HepG2 (cell line): ENCODE results near the gene C20orf204. TPM values are rescaled to one million over a fixed set of nuclear protein-coding genes. Genes with fewer than 3 reads are reported as not detected.
A peak's percentile ranks its signal among the peaks of the same experiment; 100 is the strongest.

Source experiments
- BRD4 ChIP-seq: sonication (generic); formaldehyde crosslinking; IDR thresholded peaks from 2 replicates; pipeline ENCODE4 v1.4.0; 2020; ENCODE audit warnings: missing genetic modification reagents
- CREM ChIP-seq, 2 experiments: sonication (generic) in 1 of 2; formaldehyde crosslinking in 1 of 2; IDR thresholded peaks; 2 replicates each; pipeline versions ENCODE4 v1.4.0 to v1.6.1; 2016 to 2020; ENCODE audit warnings: antibody characterized with exemption in 1 of 2, mild to moderate bottlenecking in 1 of 2, missing genetic modification reagents in 1 of 2
- IKZF5 ChIP-seq: IDR thresholded peaks from 2 replicates; pipeline ENCODE4 v1.6.1; 2018; ENCODE audit warnings: missing genetic modification reagents, mild to moderate bottlenecking, missing compliant biosample characterization
- NCOA1 ChIP-seq: sonication (generic); formaldehyde crosslinking; IDR thresholded peaks from 2 replicates; pipeline ENCODE4 v1.9.0; 2021; ENCODE audit warnings: missing genetic modification reagents
- NFKB2 ChIP-seq: sonication (generic); formaldehyde crosslinking; IDR thresholded peaks from 2 replicates; pipeline ENCODE4 v1.4.0; 2020; ENCODE audit warnings: missing genetic modification reagents, borderline replicate concordance
- NR0B2 ChIP-seq: sonication (generic); formaldehyde crosslinking; IDR thresholded peaks from 2 replicates; pipeline ENCODE4 v1.4.0; 2020; ENCODE audit warnings: mild to moderate bottlenecking, missing genetic modification reagents
- PAX8 ChIP-seq: sonication (generic); formaldehyde crosslinking; IDR thresholded peaks from 2 replicates; pipeline ENCODE4 v1.8.0; 2022; ENCODE audit warnings: mild to moderate bottlenecking, missing genetic modification reagents, borderline replicate concordance
- TRIM24 ChIP-seq: sonication (generic); formaldehyde crosslinking; IDR thresholded peaks from 2 replicates; pipeline ENCODE4 v1.8.0; 2022; ENCODE audit warnings: mild to moderate bottlenecking, missing genetic modification reagents
- TSC22D2 ChIP-seq: sonication (generic); formaldehyde crosslinking; IDR thresholded peaks from 2 replicates; pipeline ENCODE4 v1.5.1; 2020; ENCODE audit warnings: missing genetic modification reagents, mild to moderate bottlenecking, borderline replicate concordance
- YEATS4 ChIP-seq: sonication (generic); formaldehyde crosslinking; IDR thresholded peaks from 2 replicates; pipeline ENCODE4 v1.4.0; 2020; ENCODE audit warnings: missing genetic modification reagents, borderline replicate concordance
- ZBTB39 ChIP-seq: sonication (generic); formaldehyde crosslinking; IDR thresholded peaks from 2 replicates; pipeline ENCODE4 v1.5.0; 2020; ENCODE audit warnings: missing genetic modification reagents
- ZBTB40 ChIP-seq, 2 experiments: fragments of 450-650 bp in 1 of 2; sonication (generic) in 1 of 2; formaldehyde crosslinking in 1 of 2; IDR thresholded peaks; 2 replicates each; pipeline versions ENCODE4 v1.6.1 to v1.8.0; 2016 to 2022; ENCODE audit warnings: antibody characterized with exemption in 1 of 2, mild to moderate bottlenecking in 1 of 2, missing genetic modification reagents in 1 of 2
- ZNF720 ChIP-seq: sonication (generic); formaldehyde crosslinking; IDR thresholded peaks from 2 replicates; pipeline ENCODE4 v1.4.0; 2020; ENCODE audit warnings: missing genetic modification reagents
- polyA plus RNA-seq, 8 experiments: library from polyadenylated mRNA; depleted of rRNA in 3 of 8; stranded (reverse) in 7 of 8; unstranded in 1 of 8; fragments of >200 nt; fragmentation: Illumina TruSeq in 4 of 8; extraction: Trizol in 4 of 8; gene quantifications; 2 replicates each; pipeline versions ENCODE4 v1.2.1 to v1.2.3, GENCODE V29; 2011 to 2016; ENCODE audit warnings: low read depth in 4 of 8, missing spikeins in 1 of 8, mixed read lengths in 1 of 8; ENCODE audit not compliant: insufficient read depth in 1 of 8
- total RNA-seq, 5 experiments: library from RNA; depleted of rRNA; stranded (reverse); fragments of >200 nt; fragmentation: Illumina TruSeq; extraction: Trizol; gene quantifications; 2 replicates each; pipeline ENCODE4 v1.2.3, GENCODE V29; 2016; ENCODE audit warnings: low read depth in 1 of 5

The C20orf204 gene
- total and polyA plus RNA-seq, 2 of the 13 experiments (the other 11 are each of a cell fraction or from before 2014, with no cell fraction given) = 22.1 to 80.0 TPM

- no peak for TF ChIP-seq CREM (IDR thresholded peaks at IDR 0.05)
- TF ChIP-seq CREM (CRISPR knock-in tag; IDR thresholded peaks at IDR 0.05) = no peak
- no peak for TF ChIP-seq NCOA1 (CRISPR knock-in tag)
- no peak for TF ChIP-seq IKZF5 (CRISPR knock-in tag)
- no peak for TF ChIP-seq ZBTB39 (CRISPR knock-in tag)
- peak; percentile 72 for TF ChIP-seq NR0B2 (CRISPR knock-in tag)
- no peak for TF ChIP-seq NFKB2
- TF ChIP-seq YEATS4 (CRISPR knock-in tag) = peak; percentile 18; the same call in 1 of the 2 replicates
- no peak for TF ChIP-seq BRD4
- TF ChIP-seq TRIM24 (CRISPR knock-in tag) = 0 out of 2 replicates have a peak, but pooled peaks have one; percentile 57
- TF ChIP-seq PAX8 = peak; percentile 68; the same call in 1 of the 2 replicates
- TF ChIP-seq ZBTB40 (IDR thresholded peaks at IDR 0.05) = no peak
- TF ChIP-seq ZBTB40 (CRISPR knock-in tag; IDR thresholded peaks at IDR 0.05) = 0 out of 2 replicates have a peak, but pooled peaks have one; percentile 34
- TF ChIP-seq ZNF720 (CRISPR knock-in tag) = no peak
- TF ChIP-seq TSC22D2 (CRISPR knock-in tag) = no peak
Measured at GRCh38 chr20:64080013-64080812, 44.2 kb downstream of the C20orf204 start, which contains the start of gene OPRL1 (continued).
